Measurements from ENCODE around the gene MAP3K7. TPM values are rescaled to one million over a fixed set of nuclear protein-coding genes. Genes with fewer than 3 reads are reported as not detected.

Gene MAP3K7
- total and polyA plus RNA-seq, 2 of the 13 experiments (the other 11 are each of a cell fraction or from before 2014, with no cell fraction given), result 24.1 to 24.4 TPM

DNA sequence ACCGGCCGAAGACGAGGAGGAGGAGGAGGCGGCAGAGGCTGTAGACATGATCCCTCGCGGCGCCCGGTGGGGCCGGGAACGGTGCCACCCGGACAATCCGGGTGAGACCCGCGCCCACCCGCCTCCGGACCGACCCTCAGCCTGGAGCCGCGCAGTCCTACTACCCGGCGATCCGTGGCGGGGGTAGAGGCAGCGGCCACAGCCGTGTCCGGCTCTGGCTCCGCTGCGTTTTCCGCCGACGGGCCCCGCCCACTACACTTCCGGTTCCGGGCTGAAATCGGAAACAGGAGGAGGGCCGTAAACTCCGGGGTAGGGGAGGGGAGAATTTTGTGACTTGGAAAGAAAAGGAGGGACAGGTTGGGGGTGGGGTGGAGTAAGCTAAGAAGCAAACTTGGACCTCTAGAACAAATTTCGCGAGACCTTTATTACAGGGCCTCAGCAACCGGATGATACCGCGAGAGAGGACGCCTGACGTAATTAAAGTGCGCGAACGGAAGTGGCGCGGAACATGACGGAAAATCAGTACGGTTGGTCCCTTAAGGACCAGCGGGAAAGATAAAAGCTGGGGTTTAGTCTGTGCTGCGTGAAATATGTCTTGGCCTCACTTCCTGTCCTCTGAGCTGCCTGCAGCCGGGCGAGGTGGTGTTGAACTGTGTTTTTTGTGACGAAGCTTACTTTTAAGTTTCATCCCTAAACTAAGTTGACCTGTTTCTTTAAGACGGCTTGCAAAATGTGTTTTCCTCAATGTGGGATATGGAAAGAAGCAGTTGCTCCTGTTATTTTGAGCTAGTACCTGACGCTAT is at the start of gene MAP3K7 (continued):
- no peak for TF ChIP-seq ZNF569 (CRISPR knock-in tag; IDR thresholded peaks at IDR 0.05; ENCODE audit: borderline replicate concordance)
- TF ChIP-seq ZNF546 (CRISPR knock-in tag; conservative IDR thresholded peaks at IDR 0.05), result no peak
- TF ChIP-seq HIC2 (CRISPR knock-in tag; IDR thresholded peaks at IDR 0.05; ENCODE audit: low read depth), result no peak
- TF ChIP-seq SNAPC2 (CRISPR knock-in tag; IDR thresholded peaks at IDR 0.05), result no peak
- TF ChIP-seq ZMAT3 (CRISPR knock-in tag; conservative IDR thresholded peaks at IDR 0.05), result no peak
- TF ChIP-seq ZSCAN25 (CRISPR knock-in tag; IDR thresholded peaks at IDR 0.05), result no peak
- no peak for TF ChIP-seq ZSCAN9 (CRISPR knock-in tag; IDR thresholded peaks at IDR 0.05; ENCODE audit: borderline replicate concordance)
- no peak for TF ChIP-seq NCOA2 (CRISPR knock-in tag; IDR thresholded peaks at IDR 0.05)
- no peak for TF ChIP-seq MBNL3 (CRISPR knock-in tag; conservative IDR thresholded peaks at IDR 0.05)
- peak; percentile 20; the same call in 1 of the 2 replicates for TF ChIP-seq TBX2 (CRISPR knock-in tag; IDR thresholded peaks at IDR 0.05; ENCODE audit: borderline replicate concordance)
- no peak for TF ChIP-seq TBX3 (IDR thresholded peaks at IDR 0.05; ENCODE audit: borderline replicate concordance)
- no peak for TF ChIP-seq PREB (CRISPR knock-in tag; IDR thresholded peaks at IDR 0.05)
- TF ChIP-seq ZNF431 (CRISPR knock-in tag; IDR thresholded peaks at IDR 0.05; ENCODE audit: borderline replicate concordance, low read depth), result no peak; the same call in 1 of the 2 replicates
- TF ChIP-seq ZNF263 (CRISPR knock-in tag; IDR thresholded peaks at IDR 0.05), result peak; percentile 18; the same call in 1 of the 2 replicates
- peak; percentile 60; the same call in 1 of the 2 replicates for TF ChIP-seq MED13 (CRISPR knock-in tag; IDR thresholded peaks at IDR 0.05)
- no peak for TF ChIP-seq ZNF792 (CRISPR knock-in tag; IDR thresholded peaks at IDR 0.05)
- TF ChIP-seq IKZF1 (IDR thresholded peaks at IDR 0.05), result no peak
- peak; percentile 76 for TF ChIP-seq ZFY (CRISPR knock-in tag; IDR thresholded peaks at IDR 0.05)
- no peak for TF ChIP-seq ZBTB7A (CRISPR knock-in tag; IDR thresholded peaks at IDR 0.05)
- no peak for TF ChIP-seq ZNF674 (CRISPR knock-in tag; IDR thresholded peaks at IDR 0.05; ENCODE audit: low read depth)
- TF ChIP-seq JARID2 (CRISPR knock-in tag; IDR thresholded peaks at IDR 0.05; ENCODE audit: insufficient replicate concordance), result no peak
- TF ChIP-seq ZNF773 (CRISPR knock-in tag; IDR thresholded peaks at IDR 0.05; ENCODE audit: borderline replicate concordance), result no peak
- TF ChIP-seq PITX1 (CRISPR knock-in tag; IDR thresholded peaks at IDR 0.05), result no peak
- TF ChIP-seq, protein P1, sequence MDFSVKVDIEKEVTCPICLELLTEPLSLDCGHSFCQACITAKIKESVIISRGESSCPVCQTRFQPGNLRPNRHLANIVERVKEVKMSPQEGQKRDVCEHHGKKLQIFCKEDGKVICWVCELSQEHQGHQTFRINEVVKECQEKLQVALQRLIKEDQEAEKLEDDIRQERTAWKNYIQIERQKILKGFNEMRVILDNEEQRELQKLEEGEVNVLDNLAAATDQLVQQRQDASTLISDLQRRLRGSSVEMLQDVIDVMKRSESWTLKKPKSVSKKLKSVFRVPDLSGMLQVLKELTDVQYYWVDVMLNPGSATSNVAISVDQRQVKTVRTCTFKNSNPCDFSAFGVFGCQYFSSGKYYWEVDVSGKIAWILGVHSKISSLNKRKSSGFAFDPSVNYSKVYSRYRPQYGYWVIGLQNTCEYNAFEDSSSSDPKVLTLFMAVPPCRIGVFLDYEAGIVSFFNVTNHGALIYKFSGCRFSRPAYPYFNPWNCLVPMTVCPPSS (IDR thresholded peaks at IDR 0.05), result no peak
- no peak for TF ChIP-seq SOX5 (CRISPR knock-in tag; IDR thresholded peaks at IDR 0.05; ENCODE audit: borderline replicate concordance)
- no peak for TF ChIP-seq ZNF772 (CRISPR knock-in tag; IDR thresholded peaks at IDR 0.05)
- TF ChIP-seq PAF1 (CRISPR knock-in tag; IDR thresholded peaks at IDR 0.05), result no peak
- no peak for TF ChIP-seq STAT5B (CRISPR knock-in tag; IDR thresholded peaks at IDR 0.05)
- no peak for TF ChIP-seq NR2F1 (CRISPR knock-in tag; IDR thresholded peaks at IDR 0.05)
- TF ChIP-seq ZNF510 (CRISPR knock-in tag; IDR thresholded peaks at IDR 0.05; ENCODE audit: low read depth), result no peak
